Ovary (tissue), 3 donors: ENCODE results near the gene PIGU.

Experiments used
- CTCF ChIP-seq, 3 donors: fragments of 450-650 bp in 2 of 3; fragments of 200-600 bp in 1 of 3; IDR thresholded peaks; one replicate each; pipeline versions ENCODE4 v1.5.1 to v1.8.0; 2016 to 2022; ENCODE audit warnings: antibody characterized with exemption in 3 of 3, mild to moderate bottlenecking in 1 of 3
- EP300 ChIP-seq: sonication (generic); formaldehyde crosslinking; IDR thresholded peaks from one replicate; pipeline ENCODE4 v1.6.1; 2017; ENCODE audit warnings: antibody characterized with exemption
- POLR2A ChIP-seq: fragments of 450-650 bp; IDR thresholded peaks from one replicate; pipeline ENCODE4 v1.6.1; 2017; ENCODE audit warnings: antibody characterized with exemption, mild to moderate bottlenecking, moderate library complexity
- donor health status: DM: no; HTN: no; CAD: no.

GRCh38 chr20:34544109-34544796 is 132.6 kb downstream of the PIGU start:
- no peak for TF ChIP-seq EP300
- no peak for TF ChIP-seq CTCF (IDR thresholded peaks at IDR 0.05)
- TF ChIP-seq POLR2A, result no peak
